MV-4-11 (cell line): ENCODE measurements around the gene ZFHX2.

Experiments
- DNase-seq: peaks from one replicate; lab custom pipeline; 2025; lab: John Stamatoyannopoulos, UW

The ZFHX2 gene

DNA sequence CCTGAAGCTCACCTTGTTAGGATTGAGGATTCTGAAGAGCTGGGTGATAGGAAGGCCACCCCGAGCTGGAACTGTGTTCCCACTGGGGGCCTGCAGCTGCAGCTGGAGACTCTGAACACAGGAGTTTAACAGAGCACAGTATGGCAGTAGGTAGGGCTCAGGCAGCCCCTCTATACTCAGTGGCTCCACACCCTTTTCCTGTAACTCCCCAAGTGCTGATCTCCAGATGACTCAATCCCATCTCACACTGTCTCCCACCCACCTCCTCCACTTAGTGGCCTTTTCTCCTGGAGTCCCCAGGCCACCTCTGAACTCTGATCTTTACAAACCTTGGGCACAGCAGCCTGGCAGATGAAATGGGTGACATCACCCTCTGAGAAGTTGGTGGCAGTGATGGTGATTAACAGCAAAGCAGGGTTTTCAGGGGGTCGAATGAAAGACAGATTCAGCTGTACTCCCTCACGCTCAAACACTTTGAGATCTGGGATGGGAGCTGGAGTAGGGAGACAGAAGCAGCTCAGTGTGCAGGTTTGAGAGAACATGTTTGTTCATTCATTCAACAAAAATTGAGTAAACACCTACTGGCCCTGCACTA lies 8.5 kb upstream of the ZFHX2 start:
- no peak for DNase-seq

DNA sequence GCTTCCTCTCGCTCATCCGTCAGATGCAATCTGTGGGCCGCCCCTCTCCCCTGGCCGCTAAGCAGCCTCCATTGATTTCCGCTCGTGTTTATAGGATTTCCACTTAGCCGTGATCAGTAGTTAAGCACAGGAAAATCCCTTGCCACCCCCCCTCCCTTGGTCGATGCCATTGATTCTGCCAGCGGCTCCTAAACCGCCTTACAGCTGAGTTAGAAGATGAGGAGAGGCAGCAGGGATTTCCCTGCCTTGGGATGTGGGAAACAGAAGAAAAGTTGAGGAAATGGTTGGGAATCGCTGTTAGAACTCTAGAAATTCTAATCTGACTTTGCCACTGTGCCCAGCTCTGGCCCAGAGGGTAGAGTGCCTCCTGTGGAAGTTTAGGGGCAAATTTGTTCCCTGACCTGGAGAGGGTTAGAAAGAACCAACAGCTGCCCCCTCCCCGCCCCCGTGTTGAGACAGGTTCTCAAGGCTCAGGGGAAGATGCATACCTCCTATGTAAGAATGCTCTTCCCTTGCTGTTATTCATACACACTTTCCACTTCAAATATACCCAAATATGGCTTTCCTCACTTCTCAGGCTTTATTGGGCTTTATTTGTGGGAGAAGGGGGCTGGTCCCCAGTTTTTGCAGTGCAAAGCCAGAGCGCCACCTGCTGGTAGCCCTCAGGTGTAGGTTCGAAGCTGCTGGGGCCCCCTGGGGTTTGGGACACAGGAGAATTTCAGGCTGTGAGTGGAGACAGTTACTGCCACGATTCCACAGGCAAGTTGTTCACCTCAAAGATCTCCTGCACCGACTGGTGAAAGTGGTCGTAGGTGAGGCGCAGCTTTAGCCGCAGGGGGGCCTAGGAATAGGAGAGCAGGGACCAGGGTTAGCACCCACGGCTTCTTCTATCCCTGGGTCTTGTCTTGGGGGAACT lies 7.7 kb upstream of the ZFHX2 start:
- DNase-seq: peak; percentile 53

DNA sequence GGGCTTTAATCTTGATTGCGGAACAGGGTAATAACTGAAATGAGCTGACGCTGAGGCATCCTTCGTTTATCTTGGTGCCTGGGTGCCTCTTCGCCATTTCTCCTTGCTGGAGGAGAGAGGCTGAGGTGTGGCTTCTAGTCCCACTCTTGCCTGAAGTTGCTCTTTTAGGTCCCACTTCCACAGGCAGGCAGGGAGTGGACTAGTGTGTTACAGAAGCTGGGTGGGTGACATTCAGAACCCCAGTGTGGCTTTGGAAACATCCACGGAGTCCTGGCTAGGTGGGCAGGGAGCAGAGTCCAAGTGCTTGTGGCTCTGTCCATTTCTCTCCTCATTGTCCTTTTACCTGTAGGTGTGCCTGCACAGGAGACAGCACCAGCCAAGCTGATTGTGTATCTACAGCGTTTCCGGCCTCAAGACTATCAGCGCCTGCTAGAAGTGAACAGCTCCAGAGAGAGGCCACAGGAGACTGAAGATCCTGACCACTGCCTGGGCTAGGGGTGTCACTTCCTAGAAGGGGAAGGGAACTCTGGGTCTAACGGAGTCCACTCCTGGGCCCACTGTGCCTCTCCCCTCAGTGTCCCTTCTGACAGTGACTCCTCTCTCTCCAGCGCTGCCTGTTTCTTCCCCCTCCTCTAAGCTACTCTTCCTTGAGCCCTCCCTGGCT lies 6.9 kb upstream of the ZFHX2 start:
- no peak for DNase-seq

DNA sequence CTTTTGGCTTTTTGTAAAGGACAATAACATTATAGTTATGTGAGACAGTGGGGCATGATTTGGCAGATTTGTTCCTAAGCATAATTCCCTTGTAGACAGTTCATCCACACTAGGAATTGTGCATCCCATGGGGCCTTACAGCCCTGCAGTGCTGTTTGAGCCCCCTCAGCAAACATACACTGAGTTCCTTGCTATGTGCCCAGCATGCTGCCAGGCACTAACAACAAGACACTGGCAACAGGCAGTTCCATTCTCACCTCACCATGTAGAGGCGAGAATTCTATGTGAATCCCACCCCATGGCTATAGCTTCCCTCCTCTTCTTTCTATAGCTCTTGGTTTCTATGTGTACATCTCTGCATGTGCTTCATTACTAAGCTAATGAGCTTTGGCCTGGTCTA lies 6.4 kb upstream of the ZFHX2 start:
- DNase-seq: no peak

DNA sequence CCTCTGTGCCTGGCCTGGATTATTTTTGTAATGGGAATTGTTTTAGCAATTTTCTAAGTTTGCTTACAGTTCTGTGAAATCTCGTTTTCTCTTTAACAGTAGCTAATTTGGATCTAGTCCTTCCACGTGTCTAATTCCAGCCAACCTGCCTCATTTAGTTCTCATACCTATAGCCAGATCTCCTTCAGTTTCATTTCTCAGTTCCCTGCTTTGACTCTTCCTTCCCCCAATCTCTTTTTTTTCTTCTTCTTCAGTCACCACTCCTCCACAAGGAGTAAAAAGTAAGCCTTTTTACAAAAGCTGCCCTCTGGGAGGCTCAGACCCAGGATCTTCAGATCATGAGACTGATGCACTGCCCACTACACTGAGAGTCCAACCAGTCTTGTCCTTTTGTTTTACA lies 6.0 kb upstream of the ZFHX2 start:
- peak; percentile 12 for DNase-seq

DNA sequence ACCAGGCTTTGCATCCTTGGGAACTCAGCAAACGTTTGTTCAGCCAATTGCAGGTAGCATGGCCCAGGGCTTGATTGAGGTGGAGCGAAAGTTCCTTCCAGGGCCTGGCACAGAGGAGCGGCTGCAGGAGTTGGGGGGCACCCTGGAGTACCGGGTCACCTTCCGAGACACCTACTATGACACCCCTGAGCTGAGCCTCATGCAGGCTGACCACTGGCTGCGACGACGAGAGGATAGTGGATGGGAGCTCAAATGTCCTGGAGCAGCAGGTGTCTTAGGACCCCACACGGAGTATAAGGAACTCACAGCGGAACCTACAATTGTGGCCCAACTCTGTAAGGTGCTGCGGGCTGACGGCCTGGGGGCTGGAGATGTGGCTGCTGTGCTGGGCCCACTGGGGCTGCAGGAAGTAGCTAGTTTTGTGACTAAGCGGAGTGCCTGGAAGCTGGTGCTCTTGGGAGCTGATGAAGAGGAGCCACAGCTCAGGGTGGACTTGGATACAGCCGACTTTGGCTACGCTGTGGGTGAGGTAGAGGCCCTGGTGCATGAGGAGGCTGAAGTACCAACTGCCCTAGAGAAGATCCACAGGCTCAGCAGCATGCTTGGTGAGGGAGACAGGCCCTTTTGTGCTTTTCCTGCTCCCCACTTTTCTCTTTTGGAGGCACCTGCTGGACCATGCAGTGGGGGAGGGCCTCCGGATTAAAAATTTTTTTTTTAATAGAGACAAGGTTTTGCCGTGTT lies 5.3 kb upstream of the ZFHX2 start:
- peak; percentile 12 for DNase-seq

DNA sequence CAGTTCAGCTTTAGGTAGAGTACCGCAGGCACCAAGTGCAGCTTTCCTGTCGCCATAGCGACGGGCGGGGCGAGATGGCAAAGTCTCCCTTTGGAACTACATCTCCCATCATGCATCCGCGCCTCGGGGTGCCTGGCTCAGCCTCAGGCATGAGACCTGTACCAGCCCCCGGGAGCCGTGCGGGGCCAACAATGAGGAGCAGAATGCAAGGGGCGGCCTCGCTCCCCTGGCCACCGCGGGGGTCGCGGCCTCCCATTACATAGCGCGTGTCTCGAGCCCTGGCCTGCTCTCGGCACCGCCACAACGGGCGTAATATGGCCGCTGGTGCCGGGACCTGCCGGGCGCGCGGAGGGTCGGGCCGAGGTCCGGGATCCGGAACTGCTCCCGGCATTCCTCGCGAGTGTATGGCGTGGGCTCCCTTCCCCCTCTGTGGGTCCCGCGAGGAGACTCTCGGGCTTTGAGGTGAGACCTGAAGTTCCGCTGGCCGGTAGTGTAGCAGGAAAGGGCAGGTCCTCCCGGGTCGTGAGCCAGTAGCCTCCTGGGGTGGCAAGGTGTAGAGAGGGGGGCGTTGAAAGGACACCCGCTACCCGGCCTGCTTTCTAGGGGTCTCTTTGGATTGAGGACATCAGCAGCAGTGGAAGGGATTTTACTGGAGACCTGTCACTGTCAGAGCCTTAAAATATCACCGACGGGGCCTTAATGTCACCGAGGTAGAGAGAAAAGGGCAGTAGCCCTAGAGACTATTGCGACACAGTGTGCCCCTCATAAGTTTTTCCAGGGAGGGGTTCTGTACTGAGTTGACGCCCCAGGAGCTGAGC lies 4.5 kb upstream of the ZFHX2 start, which contains the start of gene THTPA:
Gene THTPA (plus strand): TSS at position 390 of the 818 bp plus-strand sequence. CDS start 487 bp downstream, outside the sequence.
- peak; percentile 87 for DNase-seq

DNA sequence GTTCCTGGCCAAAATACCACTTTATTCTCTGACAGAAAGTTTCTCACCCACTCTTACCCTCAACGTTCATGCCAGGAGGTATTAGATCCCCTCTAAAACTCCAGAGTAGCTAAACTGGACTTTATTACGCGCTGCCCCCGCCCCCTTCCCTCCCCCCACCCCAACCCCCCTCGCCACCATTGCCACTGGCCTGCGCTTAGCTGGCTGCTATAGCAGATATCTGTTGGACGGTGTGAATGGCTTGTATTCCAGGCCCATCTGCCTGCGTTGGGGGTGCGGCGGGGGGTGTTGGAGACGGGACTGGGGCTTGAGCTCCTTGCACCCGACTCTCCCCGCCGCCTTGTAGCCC lies 3.9 kb upstream of the ZFHX2 start:
- DNase-seq: no peak

DNA sequence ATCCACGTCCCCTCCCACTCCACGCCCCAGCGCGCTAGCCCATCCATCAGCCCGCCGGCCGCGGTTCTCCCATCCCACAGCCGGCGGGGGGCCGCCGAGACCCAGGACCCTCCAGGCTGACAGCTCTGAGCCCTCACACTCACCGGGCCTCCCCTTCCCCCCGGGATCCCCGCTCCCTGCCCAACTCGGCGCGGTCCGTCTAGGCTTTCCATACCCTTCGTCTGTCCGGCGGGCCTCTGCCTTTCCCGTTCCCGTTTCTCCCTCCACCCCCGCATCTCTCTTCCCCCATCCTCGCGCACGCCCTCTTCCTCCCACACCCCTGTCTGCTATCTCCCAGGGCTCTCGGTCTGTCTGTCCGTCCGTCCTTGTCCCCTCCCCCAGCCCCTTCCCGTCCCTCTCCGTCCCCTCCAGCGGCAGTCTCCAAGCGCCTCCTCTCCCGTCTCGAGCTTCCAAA lies 726 bp downstream of the ZFHX2 start:
- no peak for DNase-seq

DNA sequence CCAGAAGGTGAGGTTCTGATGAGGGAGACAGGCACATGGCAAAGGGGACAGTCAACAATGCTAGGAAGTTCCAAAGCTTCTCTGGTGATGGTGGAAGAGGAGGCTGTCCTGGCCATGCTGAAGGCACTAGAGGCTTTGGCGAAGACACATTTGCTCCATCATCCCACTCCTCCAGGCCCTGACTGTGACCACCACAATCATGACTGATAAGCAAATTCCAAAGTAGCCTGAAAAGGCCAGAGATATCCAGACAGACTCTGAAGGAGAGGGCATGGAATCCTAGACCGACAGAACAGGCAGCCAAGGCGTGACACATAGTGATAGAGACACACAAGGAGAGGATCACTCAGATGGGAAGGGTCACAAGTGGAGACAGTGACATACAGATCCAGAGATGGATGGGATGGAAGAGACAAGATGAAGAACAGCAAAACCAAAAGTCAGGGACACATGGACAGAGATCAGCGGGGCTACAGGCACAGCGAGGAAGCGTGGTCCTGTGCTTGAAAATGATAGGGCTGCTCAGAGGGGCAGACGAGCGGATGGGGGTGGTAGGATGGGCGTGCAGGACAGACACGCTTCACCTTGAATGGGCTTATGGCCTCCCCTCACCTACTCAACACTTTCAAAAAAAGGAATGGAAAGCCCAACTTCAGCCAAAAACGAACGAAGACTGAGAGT lies 1.3 kb downstream of the ZFHX2 start:
- no peak for DNase-seq

DNA sequence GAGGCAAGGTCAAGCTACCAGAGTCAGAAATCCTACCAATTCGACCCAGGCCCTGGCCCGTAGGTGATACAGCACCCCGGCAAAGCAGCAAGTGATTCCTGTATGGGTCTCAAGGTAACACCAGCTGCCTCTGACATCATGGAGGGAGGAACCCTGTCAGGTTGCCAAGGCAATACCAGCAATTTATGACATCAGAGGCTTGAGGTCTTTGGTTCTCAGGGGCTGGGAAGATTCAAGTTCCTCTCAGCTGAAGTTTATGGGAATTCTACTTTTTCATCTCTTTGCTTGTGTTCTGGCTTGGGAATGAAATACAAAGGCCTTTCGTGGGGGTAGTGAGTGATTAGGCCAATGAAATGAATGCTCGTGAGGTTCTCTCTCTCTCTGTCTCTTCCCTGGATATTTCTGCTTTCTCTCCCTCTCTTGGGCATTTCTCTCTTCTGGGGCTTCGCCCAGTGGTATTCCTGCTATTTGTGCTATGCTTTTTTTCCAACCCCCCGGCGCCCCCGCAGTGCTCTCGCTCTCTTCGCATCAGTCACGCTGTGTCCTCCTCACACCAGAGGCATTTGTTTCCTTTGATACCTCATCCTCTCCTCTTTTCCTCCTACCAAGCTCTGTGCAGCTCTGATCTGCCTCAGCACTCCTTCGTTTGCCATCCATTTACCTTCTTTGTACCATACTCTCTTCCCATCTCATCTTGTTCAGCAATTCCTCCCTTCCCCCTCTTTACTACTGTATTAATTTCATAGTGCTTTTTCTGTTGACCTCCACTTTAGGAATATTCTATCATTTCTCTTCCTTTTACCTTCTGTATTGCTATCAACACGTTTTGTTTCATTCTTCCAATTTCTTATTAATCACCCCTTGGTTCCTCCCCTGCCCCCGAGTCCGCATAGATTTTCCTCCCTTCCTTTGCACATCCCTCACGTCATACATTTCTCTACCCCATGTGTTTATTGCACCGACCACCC lies 2.9 kb downstream of the ZFHX2 start:
- DNase-seq: peak; percentile 21

DNA sequence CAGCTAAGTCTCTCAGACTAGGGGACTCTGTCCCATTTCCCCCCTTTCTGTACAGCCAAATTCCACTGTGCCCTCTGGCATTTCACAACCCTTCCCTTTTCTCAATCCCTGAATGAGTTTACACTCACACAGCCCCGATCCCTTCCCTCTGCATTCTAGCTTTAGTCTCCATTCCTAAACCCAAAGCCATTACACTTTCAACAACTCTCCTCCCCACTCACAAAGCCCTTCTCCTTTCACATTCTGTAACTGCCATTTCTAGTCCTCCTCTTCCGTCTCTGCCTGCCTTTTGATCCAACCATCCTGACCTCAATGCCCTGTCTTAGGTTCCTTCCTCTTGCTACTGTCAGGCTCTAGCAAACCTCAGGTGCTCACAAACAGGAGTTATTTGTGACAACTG lies 3.6 kb downstream of the ZFHX2 start:
- DNase-seq: peak; percentile 67

DNA sequence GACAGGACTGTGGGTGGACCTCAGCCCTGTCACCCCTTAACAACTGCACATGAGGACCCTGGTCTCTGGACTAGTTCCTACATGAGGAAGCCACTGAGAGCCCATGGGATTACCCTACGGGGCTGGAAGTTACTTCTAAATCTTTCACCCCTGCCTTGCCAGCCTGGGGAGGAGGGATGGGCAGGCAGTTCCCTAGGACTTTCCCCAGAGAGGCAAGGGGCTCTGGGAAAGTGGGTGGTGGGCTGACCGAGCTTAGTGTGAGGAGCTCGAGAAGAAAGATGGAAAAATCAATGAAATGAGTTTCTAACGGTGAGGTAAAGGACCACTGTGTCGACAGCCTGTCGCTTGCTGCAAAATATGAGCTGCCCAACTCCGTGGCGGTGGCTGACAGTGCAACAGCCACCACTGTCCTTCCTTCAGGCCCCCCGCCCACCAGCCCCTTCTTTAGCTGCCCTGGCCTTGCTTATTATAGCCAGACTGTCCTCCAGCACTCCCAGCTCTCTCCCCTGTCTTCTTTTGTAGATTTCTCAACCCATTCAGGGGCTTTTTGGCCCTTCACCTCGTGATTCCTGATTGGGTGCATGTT lies 5.0 kb downstream of the ZFHX2 start:
- no peak for DNase-seq

DNA sequence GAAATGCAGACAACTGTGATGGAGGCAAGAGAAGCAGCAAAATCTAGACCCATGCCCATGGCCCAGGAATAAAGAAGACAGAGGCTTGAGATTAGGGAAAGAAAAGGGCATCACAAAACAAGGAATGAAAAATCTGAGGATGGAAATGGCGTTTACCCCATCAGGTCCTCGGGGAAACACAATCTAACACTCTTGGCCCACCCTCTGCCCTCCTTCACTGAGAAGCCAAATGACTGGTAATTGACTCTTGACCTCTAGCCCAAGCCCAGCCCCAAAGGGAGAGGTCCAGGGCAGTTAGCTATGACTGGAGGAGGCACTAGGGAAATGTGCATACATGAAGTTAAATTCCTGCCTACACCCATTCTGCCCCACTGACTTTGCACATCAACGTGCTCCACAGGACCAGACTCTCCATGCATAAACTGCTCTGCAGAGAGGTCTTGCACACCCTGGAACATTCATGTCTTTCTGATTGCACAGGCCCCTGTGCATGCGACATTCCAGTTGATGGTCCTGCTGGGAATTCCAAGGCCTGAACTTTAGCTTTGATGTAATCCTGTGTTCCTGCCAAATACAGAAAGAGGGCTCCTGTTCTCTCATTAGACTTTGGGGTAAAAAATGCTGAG lies 5.7 kb downstream of the ZFHX2 start:
- no peak for DNase-seq

DNA sequence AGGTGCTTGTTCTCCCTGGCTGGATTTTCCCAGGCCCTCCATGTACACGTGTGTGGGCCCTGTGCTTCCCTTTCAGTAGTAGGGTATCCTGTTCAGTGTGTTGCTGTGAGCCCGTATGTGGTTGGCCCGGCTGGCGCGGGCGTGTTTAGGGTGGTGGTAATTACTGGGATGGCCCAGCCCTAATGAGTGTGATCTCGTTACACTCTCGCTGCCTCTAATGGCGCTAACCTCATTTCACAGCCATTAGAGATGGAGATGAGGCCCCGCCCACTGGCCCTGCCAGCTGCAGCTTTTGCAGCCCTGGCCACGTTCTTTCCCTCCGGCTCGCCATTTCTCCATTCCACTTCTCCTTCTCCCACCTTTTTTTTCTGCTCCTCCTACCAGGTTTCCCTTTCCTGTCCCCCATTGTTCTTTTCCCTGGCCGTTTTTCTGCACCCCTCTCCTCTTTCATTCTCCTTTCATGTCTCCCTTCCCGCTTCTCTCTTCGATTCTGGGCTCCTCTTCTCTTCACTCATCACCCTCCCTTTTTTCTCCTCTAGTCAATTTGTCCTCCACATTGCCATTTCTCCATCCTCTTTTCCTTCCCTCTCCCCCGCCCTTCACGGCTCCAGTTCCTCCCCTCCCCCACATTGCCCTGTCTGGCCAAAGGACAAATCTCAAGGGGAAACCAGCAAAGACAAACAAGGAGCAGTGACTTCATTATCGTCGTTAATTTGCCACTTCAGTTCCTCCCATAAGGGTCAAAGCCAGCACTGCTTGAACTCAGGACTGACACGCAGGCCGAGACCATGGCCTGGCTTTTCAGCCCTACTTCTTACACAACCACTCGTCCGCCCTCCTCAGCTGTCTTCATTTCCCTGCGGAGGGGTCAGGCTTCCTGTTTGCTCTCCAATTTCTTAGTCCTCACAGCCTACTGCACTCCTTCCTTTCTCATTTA lies 6.8 kb downstream of the ZFHX2 start:
- peak; percentile 60 for DNase-seq

DNA sequence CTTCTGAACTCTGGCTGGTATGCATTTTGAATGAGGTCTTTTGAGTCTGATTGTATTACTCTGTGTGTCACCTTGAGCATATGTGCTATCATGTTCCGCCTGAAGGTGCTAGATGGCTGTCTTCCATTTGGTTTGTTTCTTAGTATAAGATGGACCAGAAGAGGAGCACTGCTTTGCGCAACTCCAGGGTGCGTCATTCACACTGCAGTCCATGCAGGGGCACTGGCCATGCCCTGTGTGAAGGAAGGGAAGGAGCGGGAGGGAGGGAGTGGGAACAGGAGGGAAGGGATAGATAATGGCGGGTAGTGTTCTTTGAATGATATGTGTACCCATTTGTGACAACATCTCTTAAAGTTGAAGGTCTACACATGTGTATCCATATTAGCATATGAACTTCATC lies 8.2 kb downstream of the ZFHX2 start:
- no peak for DNase-seq

DNA sequence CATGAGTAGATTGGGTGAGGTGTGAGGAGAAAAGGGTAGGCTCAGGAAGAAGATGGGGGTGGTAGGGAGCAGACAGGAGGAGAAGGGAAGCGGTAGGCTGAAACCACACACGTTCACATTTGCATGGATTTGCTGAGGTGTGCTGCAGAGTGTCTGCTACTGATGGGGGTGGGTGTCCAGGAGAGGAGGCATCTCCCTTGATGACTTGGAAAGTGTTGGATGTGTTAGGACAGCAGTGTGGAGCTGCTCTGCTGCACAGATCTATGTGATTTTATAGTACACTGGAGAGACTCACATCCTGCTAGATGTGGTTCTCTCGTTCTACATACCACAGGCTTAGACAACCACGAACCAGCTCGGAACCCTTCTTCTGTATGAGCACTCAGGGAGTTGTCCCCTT lies 9.3 kb downstream of the ZFHX2 start:
- no peak for DNase-seq

DNA sequence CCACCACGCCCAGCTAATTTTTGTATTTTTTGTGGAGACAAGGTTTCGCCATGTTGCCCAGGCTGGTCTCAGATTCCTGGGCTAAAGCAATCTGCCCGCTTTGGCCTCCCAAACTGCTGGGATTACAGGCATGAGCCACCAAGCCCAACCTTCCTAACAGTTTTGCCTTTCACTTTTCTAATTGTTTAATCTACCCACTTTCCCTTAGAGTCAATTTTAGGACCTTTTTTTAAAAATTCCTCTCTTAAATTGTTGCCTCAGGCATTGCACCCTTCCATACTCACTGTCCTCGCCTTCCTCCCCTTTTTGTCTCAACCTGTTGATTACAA lies 11.5 kb downstream of the ZFHX2 start:
- no peak for DNase-seq
